HG03095 (cell line): ENCODE measurements around the gene GUCA2B.

Source experiments
- ATAC-seq: cut with Tn5 transposase; IDR thresholded peaks from one replicate; pipeline ENCODE4 v1.9.1; 2021; ENCODE audit warnings: moderate library complexity; ENCODE audit not compliant: unreplicated experiment

The GUCA2B gene

DNA sequence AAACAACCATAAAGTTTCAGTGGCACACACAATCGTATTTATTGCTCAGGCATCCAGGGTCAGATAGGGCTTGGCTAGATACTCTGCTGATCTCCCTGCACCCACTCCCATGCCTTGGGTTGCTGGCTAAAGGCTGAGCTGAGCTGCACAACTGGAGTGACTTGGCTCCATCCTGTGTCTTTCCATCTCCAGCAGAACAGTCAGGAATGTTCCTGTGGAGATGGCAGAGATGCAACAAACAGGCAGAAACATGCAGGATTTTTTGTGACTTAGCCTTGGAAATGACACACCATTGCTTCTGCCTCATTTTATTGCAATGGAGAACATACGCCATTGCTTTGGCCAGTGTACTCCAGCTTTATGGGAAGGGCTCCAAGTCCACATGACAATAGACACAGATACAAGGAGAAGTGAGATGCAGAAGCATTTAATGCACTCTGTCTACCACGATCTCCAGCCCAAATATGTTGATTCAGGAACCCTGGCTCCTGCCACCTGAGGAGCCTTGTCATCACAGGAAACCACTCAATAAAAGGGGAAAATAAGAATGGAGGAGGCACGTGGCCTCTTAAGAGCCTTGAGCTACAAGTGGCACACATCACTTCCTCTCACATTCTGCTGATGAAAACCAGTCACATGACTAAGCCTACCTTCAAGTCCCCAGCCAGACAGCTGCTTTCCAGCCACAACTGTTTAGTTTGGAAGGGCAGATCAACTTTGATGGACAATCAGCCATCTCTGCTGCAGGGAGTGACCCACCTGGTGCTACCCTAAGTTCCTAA lies 10.1 kb upstream of the GUCA2B start:
- no peak for ATAC-seq

DNA sequence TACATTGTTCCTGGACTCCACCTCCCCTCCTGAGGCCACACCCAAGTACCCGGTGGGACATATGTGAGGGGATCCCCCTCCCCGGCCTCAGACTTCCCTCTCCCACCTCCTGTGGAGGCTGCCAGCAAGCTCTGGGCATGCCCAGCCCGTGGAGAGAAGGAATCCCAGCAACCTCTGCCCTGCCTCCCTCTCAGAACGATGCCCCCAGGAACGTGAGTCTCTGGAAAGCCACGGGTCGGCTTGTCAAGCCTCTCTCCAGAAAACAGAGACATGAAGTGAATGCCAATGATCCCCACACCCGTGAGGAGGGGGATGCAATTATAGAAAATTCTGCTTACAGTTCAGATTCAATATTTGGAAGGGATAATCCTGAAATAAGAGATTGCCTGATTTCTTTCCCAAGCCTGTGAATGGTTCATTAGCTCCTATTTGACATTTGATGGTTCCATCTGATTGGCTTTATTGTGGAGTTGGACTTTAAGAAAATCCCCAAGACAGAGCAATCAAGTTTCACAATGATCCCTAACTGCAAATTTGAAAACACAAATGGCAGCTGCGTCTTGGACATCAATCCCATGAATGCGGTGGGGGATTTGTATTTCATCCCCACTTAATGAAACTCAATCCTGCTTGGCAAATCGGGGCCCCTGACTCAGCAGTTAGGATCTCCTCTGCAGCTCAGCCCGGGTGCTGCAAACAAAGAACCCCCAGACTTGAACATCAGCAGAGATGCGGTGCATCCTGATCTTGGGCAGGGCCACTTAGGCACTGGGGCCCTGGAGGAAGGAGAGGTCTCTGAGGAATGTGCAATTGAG lies 9.1 kb upstream of the GUCA2B start:
- no peak for ATAC-seq

DNA sequence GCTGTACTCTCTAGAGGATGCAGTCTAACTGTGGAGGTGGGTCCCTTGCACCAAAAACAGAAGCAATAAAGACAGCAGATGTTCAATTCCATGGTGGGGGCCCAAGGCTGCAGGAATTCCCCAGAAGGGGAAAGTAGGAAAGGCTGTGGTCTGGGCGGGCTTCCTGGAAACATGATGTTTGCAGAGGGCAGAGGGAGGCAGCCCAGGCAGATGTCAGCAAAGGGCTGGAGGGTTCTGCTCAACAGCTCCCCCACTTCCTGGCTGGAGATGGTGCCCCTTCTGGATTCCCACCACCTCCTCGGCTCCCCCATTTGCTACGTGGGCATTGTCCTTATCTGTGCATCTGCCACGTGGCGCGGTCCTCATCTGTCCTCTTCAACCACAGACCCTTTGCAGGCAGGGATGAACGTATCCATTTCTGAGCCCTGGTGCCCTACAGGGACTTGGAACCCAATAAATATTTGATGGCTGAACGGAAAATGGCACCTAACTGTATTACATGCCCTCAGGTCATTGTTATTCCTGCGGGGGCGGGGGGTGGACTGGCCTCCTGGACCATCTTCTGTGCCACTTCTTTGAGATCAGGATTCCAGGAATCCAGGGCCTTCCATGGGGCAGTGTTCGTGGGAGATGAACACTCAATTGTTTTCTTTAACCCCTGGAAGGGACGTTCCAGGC lies 8.4 kb upstream of the GUCA2B start:
- ATAC-seq, result no peak

- ATAC-seq, result no peak
Measured at GRCh38 chr1:42145389-42145716, 7.9 kb upstream of the GUCA2B start.

DNA sequence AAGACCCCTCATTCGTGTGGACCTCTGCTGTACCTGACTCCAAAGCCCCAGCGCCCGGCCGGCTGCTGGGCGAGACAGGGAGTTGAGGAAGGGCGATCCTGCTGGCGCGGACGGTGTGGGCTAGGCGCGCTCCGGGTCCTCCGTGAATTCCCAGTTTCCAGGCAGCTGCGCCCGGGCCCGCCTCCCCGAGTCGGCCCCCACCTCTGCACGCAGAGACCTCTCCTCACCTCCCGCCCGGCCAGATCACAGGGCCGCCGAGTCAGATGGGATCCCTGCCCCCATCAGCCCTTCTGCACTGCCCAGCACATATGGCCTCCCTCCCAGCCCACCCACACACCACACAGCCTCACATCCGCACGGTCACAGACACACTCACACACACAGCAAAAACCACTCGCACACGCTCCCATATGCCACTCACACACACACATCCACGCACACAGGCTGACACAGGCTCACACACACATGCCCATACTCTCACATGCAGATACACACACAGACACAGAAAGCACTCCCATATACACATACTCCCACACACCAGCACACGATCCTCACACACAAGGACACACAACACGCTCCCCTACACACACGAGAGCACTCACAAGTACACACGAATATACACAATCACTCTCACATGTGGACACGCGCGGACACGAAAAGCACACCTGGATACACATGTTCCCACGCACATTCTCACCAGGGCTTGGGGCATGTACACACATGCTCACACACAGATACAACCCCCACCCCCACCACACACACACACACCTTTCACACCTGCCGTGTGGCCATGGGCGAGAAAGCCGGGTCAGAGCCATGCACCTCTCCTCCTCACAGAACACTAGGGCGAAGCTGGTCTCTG lies 7.2 kb upstream of the GUCA2B start:
- ATAC-seq, result no peak

GRCh38 chr1:42146626-42147320 lies 6.4 kb upstream of the GUCA2B start:
- no peak for ATAC-seq

GRCh38 chr1:42148166-42148565 lies 5.0 kb upstream of the GUCA2B start:
- no peak for ATAC-seq

DNA sequence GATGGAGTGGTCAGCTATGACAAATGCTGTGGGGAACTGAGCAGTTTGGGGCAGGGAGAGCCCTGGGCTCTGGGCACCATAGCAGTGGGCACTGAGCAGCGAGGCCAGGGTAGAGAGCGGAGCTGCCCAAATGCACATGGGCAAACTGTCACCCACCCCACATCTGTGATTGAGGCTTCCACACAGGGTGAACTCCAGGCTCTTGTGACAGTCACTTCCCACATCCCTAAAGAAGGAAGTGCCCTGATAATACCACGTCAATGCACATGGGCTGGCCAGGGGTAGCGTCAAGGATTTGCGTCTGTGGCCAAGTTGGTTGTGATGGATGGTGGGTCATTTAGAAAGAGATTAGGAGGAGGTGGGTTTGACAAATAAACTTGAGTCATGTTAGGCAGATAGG lies 2.6 kb upstream of the GUCA2B start:
- ATAC-seq, result no peak

DNA sequence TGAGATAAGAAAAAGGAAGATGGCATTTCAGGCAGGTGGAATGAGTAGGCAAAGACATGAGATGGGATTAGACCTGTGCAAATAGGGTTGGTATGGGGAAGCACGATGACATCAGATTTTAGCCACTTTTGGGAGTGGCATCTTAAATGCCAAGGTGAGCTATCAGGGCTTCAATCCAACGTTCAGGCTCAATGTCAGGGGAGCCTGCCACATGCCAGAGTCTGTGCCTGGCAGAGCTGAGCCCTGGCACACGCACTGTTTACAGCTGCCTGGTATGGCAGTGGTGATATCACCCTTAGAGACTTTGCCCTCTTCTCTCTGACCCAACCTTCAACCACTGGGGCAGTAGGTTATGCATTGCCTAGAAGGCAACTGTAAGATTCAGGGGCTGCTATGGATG lies 1.1 kb upstream of the GUCA2B start:
- ATAC-seq, result no peak

- ATAC-seq, result no peak
Measured at GRCh38 chr1:42153624-42154023, 414 bp downstream of the GUCA2B start.

GRCh38 chr1:42154685-42155084 lies 1.5 kb downstream of the GUCA2B start:
- ATAC-seq, result no peak

DNA sequence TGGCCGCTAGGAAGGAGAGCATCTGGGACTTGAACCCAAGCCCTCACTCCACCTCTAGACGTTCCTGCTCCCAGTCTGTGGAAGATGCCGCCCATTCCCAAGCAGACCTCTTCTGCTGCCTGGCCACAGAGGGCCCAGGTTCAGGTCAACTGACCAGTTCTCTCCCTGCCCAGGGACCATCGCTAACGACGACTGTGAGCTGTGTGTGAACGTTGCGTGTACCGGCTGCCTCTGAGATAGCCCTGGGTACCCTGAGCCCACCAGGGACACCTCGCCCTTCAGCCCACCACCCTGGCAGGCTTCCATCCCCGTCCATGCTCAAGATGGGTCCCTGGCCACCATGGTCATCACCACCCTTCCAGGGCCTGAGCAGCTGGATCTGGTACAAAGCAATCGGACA lies 2.2 kb downstream of the GUCA2B start:
- ATAC-seq, result no peak

GRCh38 chr1:42157667-42158066 lies 4.5 kb downstream of the GUCA2B start:
- no peak for ATAC-seq

- no peak for ATAC-seq
Measured at GRCh38 chr1:42158189-42158588, 5.0 kb downstream of the GUCA2B start.

DNA sequence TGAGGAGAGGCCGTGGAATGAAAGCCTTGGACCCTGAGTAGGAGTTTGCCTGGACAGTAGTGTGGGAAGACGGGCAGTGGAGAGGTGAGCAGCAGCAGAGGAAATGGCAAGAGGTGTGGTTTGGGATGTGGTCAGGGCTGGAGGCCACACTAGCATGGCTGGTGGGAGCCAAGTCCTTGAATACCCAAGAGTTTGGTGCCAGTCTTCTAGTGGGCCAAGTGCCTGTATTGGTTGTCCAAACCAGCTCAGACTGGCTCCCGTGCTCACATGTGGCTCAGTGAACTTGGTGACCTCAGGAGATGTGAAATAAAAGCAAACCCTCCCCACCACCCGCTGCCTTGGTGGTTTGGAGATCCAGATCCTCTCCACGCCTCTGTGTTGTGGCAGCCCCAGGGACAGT lies 9.0 kb downstream of the GUCA2B start:
- ATAC-seq, result no peak

- no peak for ATAC-seq
Measured at GRCh38 chr1:42163114-42163513, 9.9 kb downstream of the GUCA2B start.

DNA sequence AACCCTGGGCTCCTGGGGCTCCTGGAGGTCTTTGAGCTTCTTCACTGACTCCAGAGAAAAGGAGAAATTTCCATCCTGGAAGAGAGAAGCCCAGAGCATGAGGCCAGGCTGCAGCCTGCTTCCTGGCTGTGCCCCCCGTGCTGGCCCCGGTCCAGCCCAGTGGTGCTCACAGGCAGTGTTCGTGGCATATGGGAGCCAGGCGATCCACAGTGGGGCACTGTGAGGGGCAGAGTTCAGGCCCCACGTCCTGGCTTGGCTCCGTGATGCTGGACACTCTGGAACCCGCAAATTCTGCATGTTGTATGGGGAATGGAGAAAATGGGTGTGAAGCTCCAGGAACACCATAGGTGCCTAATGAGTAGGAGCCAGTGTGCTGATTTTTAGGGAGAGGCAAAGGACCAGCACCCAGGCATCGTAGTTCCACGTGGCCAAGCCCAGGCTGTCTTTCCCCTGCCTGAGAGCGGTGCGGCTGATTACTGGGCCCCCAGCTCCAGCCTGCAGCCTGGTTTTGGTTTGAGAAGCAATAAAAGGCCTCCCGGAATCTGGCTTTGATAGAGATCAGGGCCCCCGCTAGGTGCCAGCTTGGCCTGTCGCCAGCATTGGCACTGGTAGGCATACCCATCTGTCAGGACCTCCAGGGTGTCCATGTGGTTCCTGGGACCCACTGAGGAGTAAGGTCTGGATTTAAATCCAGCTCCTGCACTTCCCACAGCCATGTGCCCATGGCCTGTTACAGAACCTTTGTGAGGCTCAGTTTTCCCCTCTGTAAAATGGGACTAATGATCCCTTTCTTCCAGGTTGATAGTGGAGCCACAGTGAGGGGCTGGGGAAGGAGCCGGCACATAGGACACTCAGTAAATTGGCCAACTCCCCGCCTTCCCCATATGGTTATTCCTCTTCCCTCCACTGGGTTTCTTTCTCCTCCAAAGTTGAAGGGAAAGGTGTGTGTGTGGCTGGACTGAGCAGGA lies 10.6 kb downstream of the GUCA2B start:
- ATAC-seq, result no peak

- no peak for ATAC-seq
Measured at GRCh38 chr1:42164551-42165420, 11.6 kb downstream of the GUCA2B start, which contains the start of gene GUCA2A. Gene GUCA2A (minus strand): TSS chr1:42164745. CDS start chr1:42164712, 33 bp downstream.
